ENCODE results near the gene PTGFRN.

The PTGFRN gene

DNA sequence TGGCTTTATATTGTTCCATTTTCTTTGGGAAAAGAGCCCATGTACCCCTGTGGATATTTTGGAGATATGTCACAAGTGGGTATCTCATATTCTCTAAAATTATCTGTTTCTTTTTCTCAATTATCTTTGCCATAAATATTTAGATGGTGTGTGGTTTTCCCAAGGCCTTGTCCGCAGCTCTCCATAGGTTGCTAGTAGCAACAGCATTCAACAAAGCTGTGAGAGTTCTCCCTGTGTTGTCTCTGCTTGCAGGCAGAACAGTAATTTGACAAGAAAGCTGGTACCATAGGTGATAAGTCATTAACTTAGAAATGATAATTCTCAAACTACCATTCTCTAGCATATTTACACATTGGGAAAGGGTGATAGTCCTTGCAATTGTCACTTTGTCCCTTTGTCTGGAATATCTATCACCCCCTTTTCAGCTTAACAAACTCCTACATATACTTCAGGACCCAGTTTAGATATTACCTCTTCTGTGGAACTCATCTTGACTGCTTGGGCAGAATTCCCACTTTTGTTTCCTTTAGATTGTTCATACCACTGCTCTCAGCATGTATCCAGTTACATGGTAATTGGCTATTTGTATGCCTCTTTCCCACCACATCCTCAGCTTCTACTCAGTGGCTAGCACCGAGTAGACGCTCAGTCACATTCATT, 100.7 kb downstream of the PTGFRN start:
- Histone ChIP-seq H4K91ac (ENCODE audit: low read depth, low read length, poor library complexity) (no peak overlapping the region), H3K79me1 (ENCODE audit: low read depth, low read length) (no peaks in the 10 kb centered on the region), H2AK5ac (ENCODE audit: low read depth, low read length) (no peak overlapping the region), H2BK120ac (ENCODE audit: low read depth, low read length) (no peak overlapping the region), H3K4ac (ENCODE audit: low read length) (no peak overlapping the region), H2BK12ac (ENCODE audit: low read length) (no peak overlapping the region), H3K27ac (replicated peaks; ENCODE audit: low read length) (no peak overlapping the region), H2AFZ (ENCODE audit: low read length) (no peak overlapping the region), H3K14ac (ENCODE audit: low read length) (no peak overlapping the region), H3K4me3 (ENCODE audit: low read length in 2 of 2) (no peak overlapping the region), H4K8ac (ENCODE audit: low read depth, low read length) (no peak overlapping the region), H3K9me3 (replicated peaks in 1 of 2; ENCODE audit: control insufficient read depth in 2 of 2, insufficient read depth in 1 of 2, low read depth in 1 of 2, low read length in 2 of 2) (no peaks in the 10 kb centered on the region), H3K4me1 (ENCODE audit: control insufficient read depth in 2 of 2, insufficient read depth in 1 of 2, low read depth in 1 of 2, low read length in 2 of 2) (peaks cover 0 to 6% of the 10 kb centered on the region in 2 donors), H2BK15ac (ENCODE audit: low read length) (no peak overlapping the region), H3K18ac (ENCODE audit: low read length) (no peak overlapping the region), H3K23ac (ENCODE audit: low read depth, low read length, poor library complexity) (no peak overlapping the region), H3K9ac (ENCODE audit: low read depth, low read length, poor library complexity) (no peak overlapping the region), H3K27me3 (ENCODE audit: control insufficient read depth in 3 of 3, insufficient read depth in 3 of 3, low read depth in 1 of 3, low read length in 3 of 3) (no peaks in the 10 kb centered on the region), H2BK5ac (ENCODE audit: low read length) (no peak overlapping the region), H3K4me2 (ENCODE audit: insufficient read depth, low read length, poor library complexity, severe bottlenecking) (no peak overlapping the region), H3K36me3 (replicated peaks in 1 of 2; ENCODE audit: control insufficient read depth in 2 of 2, insufficient read depth in 2 of 2, low read length in 2 of 2) (no peaks in the 10 kb centered on the region)
- no CpG with 5 or more reads among the region's 3 CpGs for WGBS, 2 donors (ENCODE audit: extremely low coverage in 2 of 2, insufficient read length in 2 of 2, insufficient replicate concordance in 1 of 2)
- DNase-seq (ENCODE audit: low spot score), result no peak

DNA sequence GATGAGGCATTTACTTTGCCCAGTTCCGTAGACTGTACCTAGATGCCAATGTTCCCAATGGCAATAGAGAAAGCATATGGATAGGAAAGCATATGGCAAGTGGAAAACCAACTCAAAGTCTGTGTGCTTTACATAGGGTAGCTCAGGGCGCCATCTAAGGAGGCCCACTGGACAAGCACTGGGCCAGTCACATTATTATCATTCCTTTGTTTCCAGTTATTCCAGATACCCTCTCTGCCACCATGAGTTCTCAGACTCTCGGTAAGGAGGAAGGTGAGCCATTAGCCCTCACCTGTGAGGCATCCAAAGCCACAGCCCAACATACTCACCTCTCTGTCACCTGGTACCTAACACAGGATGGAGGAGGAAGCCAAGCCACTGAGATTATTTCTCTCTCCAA, 101.6 kb downstream of the PTGFRN start:
- Histone ChIP-seq H3K9me3 (replicated peaks in 1 of 2; ENCODE audit: control insufficient read depth in 2 of 2, insufficient read depth in 1 of 2, low read depth in 1 of 2, low read length in 2 of 2) (no peaks in the 10 kb centered on the region), H2AFZ (ENCODE audit: low read length) (no peak overlapping the region), H2BK120ac (ENCODE audit: low read depth, low read length) (no peak overlapping the region), H3K23ac (ENCODE audit: low read depth, low read length, poor library complexity) (no peak overlapping the region), H4K8ac (ENCODE audit: low read depth, low read length) (no peak overlapping the region), H3K79me1 (ENCODE audit: low read depth, low read length) (no peaks in the 10 kb centered on the region), H3K14ac (ENCODE audit: low read length) (no peak overlapping the region), H2AK5ac (ENCODE audit: low read depth, low read length) (no peak overlapping the region), H3K4me3 (ENCODE audit: low read length in 2 of 2) (no peak overlapping the region), H3K18ac (ENCODE audit: low read length) (no peak overlapping the region), H2BK15ac (ENCODE audit: low read length) (no peak overlapping the region), H3K9ac (ENCODE audit: low read depth, low read length, poor library complexity) (no peak overlapping the region), H2BK5ac (ENCODE audit: low read length) (no peak overlapping the region), H3K4me2 (ENCODE audit: insufficient read depth, low read length, poor library complexity, severe bottlenecking) (no peak overlapping the region), H3K27ac (replicated peaks; ENCODE audit: low read length) (no peak overlapping the region), H3K36me3 (replicated peaks in 1 of 2; ENCODE audit: control insufficient read depth in 2 of 2, insufficient read depth in 2 of 2, low read length in 2 of 2) (no peaks in the 10 kb centered on the region), H4K91ac (ENCODE audit: low read depth, low read length, poor library complexity) (no peak overlapping the region), H2BK12ac (ENCODE audit: low read length) (no peak overlapping the region), H3K4me1 (ENCODE audit: control insufficient read depth in 2 of 2, insufficient read depth in 1 of 2, low read depth in 1 of 2, low read length in 2 of 2) (peaks cover 0 to 6% of the 10 kb centered on the region in 2 donors), H3K27me3 (ENCODE audit: control insufficient read depth in 3 of 3, insufficient read depth in 3 of 3, low read depth in 1 of 3, low read length in 3 of 3) (no peaks in the 10 kb centered on the region), H3K4ac (ENCODE audit: low read length) (no peak overlapping the region)
- DNase-seq (ENCODE audit: low spot score), result no peak
- no CpG with 5 or more reads among the region's 3 CpGs for WGBS, 2 donors (ENCODE audit: extremely low coverage in 2 of 2, insufficient read length in 2 of 2, insufficient replicate concordance in 1 of 2)

DNA sequence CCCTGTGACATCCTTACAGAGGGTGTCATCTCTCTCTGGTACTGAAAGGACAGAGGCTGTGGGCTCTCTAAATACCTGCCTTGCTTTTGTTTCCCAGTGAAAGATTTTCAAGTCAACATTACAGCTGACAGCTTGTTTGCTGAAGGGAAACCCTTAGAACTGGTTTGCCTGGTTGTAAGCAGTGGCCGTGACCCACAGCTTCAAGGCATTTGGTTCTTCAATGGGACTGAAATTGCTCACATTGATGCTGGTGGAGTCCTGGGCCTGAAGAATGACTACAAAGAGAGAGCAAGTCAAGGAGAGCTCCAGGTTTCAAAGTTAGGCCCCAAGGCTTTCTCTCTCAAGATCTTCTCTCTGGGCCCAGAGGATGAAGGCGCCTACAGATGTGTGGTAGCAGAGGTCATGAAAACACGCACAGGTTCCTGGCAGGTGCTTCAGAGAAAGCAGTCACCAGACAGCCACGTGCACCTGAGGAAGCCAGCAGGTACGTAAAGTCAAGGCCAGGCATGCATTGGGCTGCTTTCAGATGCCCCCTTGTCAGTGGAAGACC, 103.7 kb downstream of the PTGFRN start:
- no peak overlapping the region for H2AFZ ChIP-seq (ENCODE audit: low read length)

DNA sequence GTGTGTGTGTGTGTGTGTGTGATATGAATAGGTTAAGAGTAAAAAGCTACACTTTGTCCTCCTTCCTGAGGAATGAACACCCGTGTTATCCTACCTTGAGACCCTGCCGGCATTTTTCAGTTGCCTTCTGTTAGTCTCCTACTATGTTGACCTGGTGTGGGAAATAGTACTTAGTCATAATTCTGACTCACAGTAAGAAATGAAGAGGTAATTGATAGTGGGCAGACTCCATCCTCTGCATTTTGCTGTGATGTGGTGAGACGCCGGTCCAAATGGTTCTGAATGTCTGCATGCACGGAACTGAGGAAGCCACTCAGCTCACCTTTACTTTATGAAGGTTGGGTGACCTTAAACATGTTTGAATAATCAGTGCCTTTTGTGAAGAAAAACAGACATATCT, 104.5 kb downstream of the PTGFRN start:
- Histone ChIP-seq H4K8ac (ENCODE audit: low read depth, low read length) (no peak overlapping the region), H2BK120ac (ENCODE audit: low read depth, low read length) (no peak overlapping the region), H3K23ac (ENCODE audit: low read depth, low read length, poor library complexity) (no peak overlapping the region), H2BK5ac (ENCODE audit: low read length) (no peak overlapping the region), H4K91ac (ENCODE audit: low read depth, low read length, poor library complexity) (no peak overlapping the region), H3K79me1 (ENCODE audit: low read depth, low read length) (no peaks in the 10 kb centered on the region), H3K4me3 (ENCODE audit: low read length in 2 of 2) (no peak overlapping the region), H2BK15ac (ENCODE audit: low read length) (no peak overlapping the region), H3K9ac (ENCODE audit: low read depth, low read length, poor library complexity) (no peak overlapping the region), H3K9me3 (replicated peaks in 1 of 2; ENCODE audit: control insufficient read depth in 2 of 2, insufficient read depth in 1 of 2, low read depth in 1 of 2, low read length in 2 of 2) (no peaks in the 10 kb centered on the region), H3K27me3 (ENCODE audit: control insufficient read depth in 3 of 3, insufficient read depth in 3 of 3, low read depth in 1 of 3, low read length in 3 of 3) (no peaks in the 10 kb centered on the region), H3K14ac (ENCODE audit: low read length) (no peak overlapping the region), H2AK5ac (ENCODE audit: low read depth, low read length) (no peak overlapping the region), H3K4me1 (ENCODE audit: control insufficient read depth in 2 of 2, insufficient read depth in 1 of 2, low read depth in 1 of 2, low read length in 2 of 2) (peaks cover 2 to 3% of the 10 kb centered on the region in 2 donors), H2AFZ (ENCODE audit: low read length) (no peak overlapping the region), H3K18ac (ENCODE audit: low read length) (no peak overlapping the region), H3K36me3 (replicated peaks in 1 of 2; ENCODE audit: control insufficient read depth in 2 of 2, insufficient read depth in 2 of 2, low read length in 2 of 2) (no peaks in the 10 kb centered on the region), H2BK12ac (ENCODE audit: low read length) (no peak overlapping the region), H3K27ac (replicated peaks; ENCODE audit: low read length) (no peak overlapping the region), H3K4ac (ENCODE audit: low read length) (no peak overlapping the region), H3K4me2 (ENCODE audit: insufficient read depth, low read length, poor library complexity, severe bottlenecking) (no peak overlapping the region)
- no CpG with 5 or more reads among the region's 5 CpGs for WGBS, 2 donors (ENCODE audit: extremely low coverage in 2 of 2, insufficient read length in 2 of 2, insufficient replicate concordance in 1 of 2)
- no peak for DNase-seq (ENCODE audit: low spot score)

More for the DNA sequence above, 103.7 kb downstream of the PTGFRN start:
- no peak overlapping the region for H3K27ac ChIP-seq (replicated peaks; ENCODE audit: low read length)
- H3K4me3 ChIP-seq (ENCODE audit: low read length in 2 of 2), result no peak overlapping the region
- H2BK120ac ChIP-seq (ENCODE audit: low read depth, low read length), result no peak overlapping the region
- H3K27me3 ChIP-seq (ENCODE audit: control insufficient read depth in 3 of 3, insufficient read depth in 3 of 3, low read depth in 1 of 3, low read length in 3 of 3), result no peaks in the 10 kb centered on the region
- no peak overlapping the region for H3K9ac ChIP-seq (ENCODE audit: low read depth, low read length, poor library complexity)
- no peak for DNase-seq (ENCODE audit: low spot score)
- H3K14ac ChIP-seq (ENCODE audit: low read length), result no peak overlapping the region
- H3K4me1 ChIP-seq (ENCODE audit: control insufficient read depth in 2 of 2, insufficient read depth in 1 of 2, low read depth in 1 of 2, low read length in 2 of 2), result peaks cover 2 to 6% of the 10 kb centered on the region in 2 donors
- no peak overlapping the region for H4K91ac ChIP-seq (ENCODE audit: low read depth, low read length, poor library complexity)
- H3K18ac ChIP-seq (ENCODE audit: low read length), result peak overlapping the region; percentile 7
- H4K8ac ChIP-seq (ENCODE audit: low read depth, low read length), result no peak overlapping the region
- no peak overlapping the region for H3K4ac ChIP-seq (ENCODE audit: low read length)
- H3K23ac ChIP-seq (ENCODE audit: low read depth, low read length, poor library complexity), result no peak overlapping the region
- H3K4me2 ChIP-seq (ENCODE audit: insufficient read depth, low read length, poor library complexity, severe bottlenecking), result no peak overlapping the region
- no peaks in the 10 kb centered on the region for H3K79me1 ChIP-seq (ENCODE audit: low read depth, low read length)
- H2BK5ac ChIP-seq (ENCODE audit: low read length), result no peak overlapping the region
- H2BK12ac ChIP-seq (ENCODE audit: low read length), result no peak overlapping the region
- no peaks in the 10 kb centered on the region for H3K9me3 ChIP-seq (replicated peaks in 1 of 2; ENCODE audit: control insufficient read depth in 2 of 2, insufficient read depth in 1 of 2, low read depth in 1 of 2, low read length in 2 of 2)
- H3K36me3 ChIP-seq (replicated peaks in 1 of 2; ENCODE audit: control insufficient read depth in 2 of 2, insufficient read depth in 2 of 2, low read length in 2 of 2), result no peaks in the 10 kb centered on the region
- no peak overlapping the region for H2AK5ac ChIP-seq (ENCODE audit: low read depth, low read length)
- no CpG with 5 or more reads among the region's 5 CpGs for WGBS, 2 donors (ENCODE audit: extremely low coverage in 2 of 2, insufficient read length in 2 of 2, insufficient replicate concordance in 1 of 2)
- H2BK15ac ChIP-seq (ENCODE audit: low read length), result no peak overlapping the region

Measured in neuronal stem cell (in vitro differentiated cells).